H1 (cell line): ENCODE results near the gene UQCC5. TPM values are rescaled to one million over a fixed set of nuclear protein-coding genes. Genes with fewer than 3 reads are reported as not detected.

Experiments
- CHD7 ChIP-seq: fragments of 300-600 bp; sonication (generic); IDR thresholded peaks from 2 replicates; pipeline ENCODE4 v1.7.1; 2012; ENCODE audit warnings: low read length, moderate library complexity, mild to moderate bottlenecking, inconsistent platforms; ENCODE audit not compliant: insufficient replicate concordance
- SIX5 ChIP-seq: IDR thresholded peaks from 2 replicates; pipeline ENCODE4 v1.6.1; 2011; ENCODE audit warnings: mild to moderate bottlenecking, low read depth, low read length
- polyA plus RNA-seq, 7 experiments: library from polyadenylated mRNA; depleted of rRNA in 3 of 7; stranded (reverse) in 5 of 7; unstranded in 2 of 7; fragments of >200 nt in 5 of 7; fragments of 200-250 nt in 2 of 7; gene quantifications; 1 replicate in 5 of 7; 2 replicates in 1 of 7; 4 replicates in 1 of 7; pipeline versions ENCODE4 v1.2.1 to v1.2.3, GENCODE V29; 2011 to 2013; ENCODE audit warnings: missing spikeins in 2 of 7, mixed read lengths in 2 of 7
- total RNA-seq: library from RNA; stranded (reverse); fragmentation: NEBNext Ultra II Directional; extraction: Animal tissue kit (Norgen Biotek cat#: 25700); gene quantifications from 2 replicates; pipeline ENCODE4 v1.2.1, GENCODE V29; 2021

Gene UQCC5
- total and polyA plus RNA-seq, 2 of the 8 experiments (the other 6 are each of a cell fraction or from before 2014, with no cell fraction given): 35.0 to 37.7 TPM

DNA sequence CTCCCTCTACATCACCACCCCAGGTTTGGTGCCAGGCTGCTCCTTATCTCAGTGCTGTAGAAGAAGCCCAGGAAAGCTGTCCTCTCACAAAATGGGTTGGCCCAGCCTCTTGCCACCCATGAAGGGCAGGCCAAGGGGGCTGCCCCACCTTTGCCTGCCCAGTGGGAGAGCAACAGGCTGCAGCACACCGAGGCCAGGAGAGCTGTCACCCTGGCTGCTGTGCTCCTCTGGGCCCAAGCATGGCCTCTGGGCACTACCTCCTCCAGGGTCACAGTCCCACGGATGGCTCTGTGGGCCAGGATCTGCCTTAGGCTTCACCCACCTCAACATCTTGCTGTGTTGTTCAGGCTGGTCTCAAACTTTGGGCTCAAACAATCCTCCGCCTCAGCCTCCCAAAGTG lies 47.7 kb upstream of the UQCC5 start (continued):
- no peak for TF ChIP-seq CHD7
- no peak for TF ChIP-seq SIX5
